ENCODE measurements around the gene KLHDC10.
"Not testable (repeated sequence)": the region's sequence is repeated elsewhere in the genome, so short reads cannot be mapped to it uniquely, and the experiment has no call there.

KLHDC10 gene

DNA sequence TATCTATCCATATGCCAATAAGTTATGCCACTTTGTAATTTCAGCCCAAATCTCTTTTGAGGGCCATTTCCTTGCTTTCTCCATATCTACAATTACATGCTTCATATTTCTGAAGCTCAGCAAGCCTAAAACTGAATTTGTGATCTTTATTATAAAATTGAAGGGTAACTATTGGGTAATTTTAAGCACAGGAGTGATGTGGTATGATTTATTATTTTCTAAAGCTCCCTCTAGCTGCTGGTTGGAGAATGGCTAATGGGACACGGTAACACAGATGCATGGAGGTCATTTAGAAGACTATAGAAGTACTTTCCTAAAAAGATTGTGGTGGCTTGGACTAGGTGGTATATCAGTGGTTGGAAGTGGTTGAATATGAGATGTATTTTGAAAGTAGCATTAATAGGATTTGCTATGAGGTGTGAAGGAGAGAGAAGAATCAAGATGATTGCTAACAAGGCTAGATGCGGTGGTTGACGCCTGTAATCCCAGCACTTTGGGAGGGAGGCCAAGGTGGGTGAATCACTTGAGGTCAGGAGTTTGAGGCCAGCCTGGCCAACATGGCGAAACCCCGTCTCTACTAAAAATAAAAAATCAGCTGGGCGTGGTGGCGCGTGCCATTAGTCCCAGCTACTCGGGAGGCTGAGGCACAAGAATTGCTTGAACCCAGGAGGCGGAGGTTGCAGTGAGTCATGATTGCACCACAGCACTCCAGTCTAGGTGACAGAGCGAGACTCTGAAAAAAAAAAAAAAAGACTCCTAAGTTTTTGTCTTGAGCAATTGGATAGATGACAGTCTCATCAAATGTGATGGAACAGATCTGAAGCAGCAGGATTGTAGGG is 13.9 kb downstream of the KLHDC10 start:
- no peak overlapping the region for H3K27ac ChIP-seq (ENCODE audit: low read depth, low read length)
- H3K36me3 ChIP-seq (ENCODE audit: control insufficient read depth, insufficient read depth, low read length): no peaks in the 10 kb centered on the region
- no peaks in the 10 kb centered on the region for H3K27me3 ChIP-seq (ENCODE audit: control insufficient read depth, insufficient read depth, low read length)
- H3K9ac ChIP-seq (ENCODE audit: low read depth, low read length): no peak overlapping the region
- H3K4me3 ChIP-seq (ENCODE audit: low read depth, low read length): no peak overlapping the region
- H3K9me3 ChIP-seq (ENCODE audit: control insufficient read depth, insufficient read depth, low read length): no peaks in the 10 kb centered on the region
- H3K4me1 ChIP-seq (ENCODE audit: control insufficient read depth, insufficient read depth, low read length): no peaks in the 10 kb centered on the region; the same call in 1 of the 2 replicates

DNA sequence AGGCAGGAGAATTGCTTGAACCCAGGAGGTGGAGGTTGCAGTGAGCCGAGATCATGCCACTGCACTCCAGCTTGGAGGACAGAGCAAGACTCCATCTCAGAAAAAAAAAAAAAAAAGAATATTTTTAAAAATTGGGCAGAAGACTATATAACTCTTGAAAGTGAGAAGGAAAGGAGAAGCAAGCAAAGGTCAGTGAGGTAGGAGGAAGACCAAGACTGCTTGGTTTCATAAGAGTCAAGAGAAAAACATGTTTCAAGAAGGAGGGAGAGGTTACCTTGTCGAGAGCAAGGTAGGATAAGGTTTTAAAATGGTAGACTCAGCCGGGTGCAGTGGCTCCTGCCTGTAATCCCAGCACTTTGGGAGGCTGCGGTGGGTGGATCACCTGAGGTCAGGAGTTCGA is 14.9 kb downstream of the KLHDC10 start:
- not testable (repeated sequence) for H3K36me3 ChIP-seq (ENCODE audit: control insufficient read depth, insufficient read depth, low read length); H3K9me3 ChIP-seq (ENCODE audit: control insufficient read depth, insufficient read depth, low read length); H3K9ac ChIP-seq (ENCODE audit: low read depth, low read length); H3K27ac ChIP-seq (ENCODE audit: low read depth, low read length); H3K27me3 ChIP-seq (ENCODE audit: control insufficient read depth, insufficient read depth, low read length); H3K4me1 ChIP-seq (ENCODE audit: control insufficient read depth, insufficient read depth, low read length); H3K4me3 ChIP-seq (ENCODE audit: low read depth, low read length)

DNA sequence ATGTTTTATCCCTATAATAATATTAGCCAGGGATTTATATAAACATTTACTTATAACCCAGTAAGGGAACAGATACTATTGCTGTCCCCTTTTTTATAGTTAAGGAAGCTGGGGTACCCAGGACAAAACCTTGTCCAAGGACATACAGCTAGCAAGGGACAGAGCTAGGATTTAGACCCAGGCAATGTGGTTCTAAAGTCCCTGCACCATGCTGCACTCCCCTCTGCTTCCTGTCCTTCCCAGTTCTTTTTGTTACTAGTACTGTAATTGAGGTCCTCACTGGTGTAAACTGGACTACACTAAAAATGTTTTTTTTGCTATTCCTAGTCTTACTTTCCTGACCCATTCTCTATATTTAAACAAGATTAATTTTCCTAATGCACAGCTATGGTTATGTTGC is 16.6 kb downstream of the KLHDC10 start:
- no peaks in the 10 kb centered on the region for H3K9me3 ChIP-seq (ENCODE audit: control insufficient read depth, insufficient read depth, low read length)
- no peaks in the 10 kb centered on the region for H3K27me3 ChIP-seq (ENCODE audit: control insufficient read depth, insufficient read depth, low read length)
- no peak overlapping the region for H3K27ac ChIP-seq (ENCODE audit: low read depth, low read length)
- no peaks in the 10 kb centered on the region; the same call in 1 of the 2 replicates for H3K4me1 ChIP-seq (ENCODE audit: control insufficient read depth, insufficient read depth, low read length)
- no peak overlapping the region for H3K9ac ChIP-seq (ENCODE audit: low read depth, low read length)
- H3K4me3 ChIP-seq (ENCODE audit: low read depth, low read length): no peak overlapping the region
- no peaks in the 10 kb centered on the region for H3K36me3 ChIP-seq (ENCODE audit: control insufficient read depth, insufficient read depth, low read length)

DNA sequence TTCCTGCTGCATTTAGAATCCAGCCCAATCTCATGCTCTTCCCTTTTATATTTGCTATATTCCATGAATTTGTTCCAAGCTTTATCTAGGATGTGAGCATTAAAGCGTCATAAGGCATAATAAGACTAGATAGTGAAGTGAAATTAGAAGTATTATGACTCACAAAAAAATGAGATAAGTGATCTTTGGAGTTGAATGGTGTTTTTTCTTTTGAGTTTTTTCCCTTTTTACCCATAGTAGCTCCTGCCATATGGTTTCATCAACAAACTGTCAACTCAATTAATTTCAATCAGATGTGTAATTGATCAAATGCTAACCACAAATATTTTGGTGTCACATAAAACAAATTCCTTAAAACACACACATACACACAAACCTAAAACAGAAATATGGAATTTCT is 17.0 kb downstream of the KLHDC10 start:
- no peaks in the 10 kb centered on the region for H3K9me3 ChIP-seq (ENCODE audit: control insufficient read depth, insufficient read depth, low read length)
- no peak overlapping the region for H3K9ac ChIP-seq (ENCODE audit: low read depth, low read length)
- H3K4me3 ChIP-seq (ENCODE audit: low read depth, low read length): no peak overlapping the region
- H3K27ac ChIP-seq (ENCODE audit: low read depth, low read length): no peak overlapping the region
- H3K4me1 ChIP-seq (ENCODE audit: control insufficient read depth, insufficient read depth, low read length): no peaks in the 10 kb centered on the region; the same call in 1 of the 2 replicates
- H3K36me3 ChIP-seq (ENCODE audit: control insufficient read depth, insufficient read depth, low read length): no peaks in the 10 kb centered on the region
- H3K27me3 ChIP-seq (ENCODE audit: control insufficient read depth, insufficient read depth, low read length): no peaks in the 10 kb centered on the region

DNA sequence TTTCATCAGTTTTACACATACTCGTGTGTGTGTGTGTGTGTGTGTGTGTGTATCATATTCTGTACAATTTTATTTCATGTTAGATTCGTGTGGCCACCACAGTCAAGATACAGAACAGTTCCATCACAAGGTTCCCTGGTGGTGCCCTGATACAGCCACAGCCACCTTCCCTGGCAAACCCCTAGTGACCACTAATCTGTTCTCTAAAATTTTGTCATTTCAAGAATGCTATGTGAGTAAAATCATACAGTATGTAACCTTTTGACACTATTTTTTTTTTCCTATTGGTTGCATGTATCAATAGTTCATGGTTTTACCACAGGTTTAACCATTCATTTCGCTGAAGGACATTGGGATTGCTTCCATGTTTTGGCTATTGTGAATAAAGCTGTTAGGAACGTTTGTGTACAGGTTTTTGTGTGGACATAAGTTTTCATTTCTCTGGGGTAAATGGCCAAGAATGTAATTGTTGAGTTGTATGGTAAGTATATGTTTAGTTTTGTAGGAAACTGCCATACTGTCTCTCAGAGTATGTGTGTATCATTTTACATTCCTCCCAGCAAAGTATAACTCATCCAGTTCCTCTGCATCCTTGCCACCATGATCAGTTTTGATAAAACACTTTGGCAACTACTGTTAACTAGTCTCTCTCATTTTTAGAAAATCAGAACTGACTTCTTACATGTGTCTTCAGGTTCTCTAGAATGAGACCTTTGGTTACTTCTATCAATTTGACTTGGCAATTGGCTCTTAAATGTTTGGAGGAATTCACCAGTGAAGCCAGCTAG is 20.6 kb downstream of the KLHDC10 start:
- H3K27me3 ChIP-seq (ENCODE audit: control insufficient read depth, insufficient read depth, low read length): no peaks in the 10 kb centered on the region
- H3K4me3 ChIP-seq (ENCODE audit: low read depth, low read length): no peak overlapping the region
- no peak overlapping the region for H3K9ac ChIP-seq (ENCODE audit: low read depth, low read length)
- H3K27ac ChIP-seq (ENCODE audit: low read depth, low read length): no peak overlapping the region
- H3K9me3 ChIP-seq (ENCODE audit: control insufficient read depth, insufficient read depth, low read length): no peaks in the 10 kb centered on the region
- H3K36me3 ChIP-seq (ENCODE audit: control insufficient read depth, insufficient read depth, low read length): no peaks in the 10 kb centered on the region
- H3K4me1 ChIP-seq (ENCODE audit: control insufficient read depth, insufficient read depth, low read length): no peaks in the 10 kb centered on the region

DNA sequence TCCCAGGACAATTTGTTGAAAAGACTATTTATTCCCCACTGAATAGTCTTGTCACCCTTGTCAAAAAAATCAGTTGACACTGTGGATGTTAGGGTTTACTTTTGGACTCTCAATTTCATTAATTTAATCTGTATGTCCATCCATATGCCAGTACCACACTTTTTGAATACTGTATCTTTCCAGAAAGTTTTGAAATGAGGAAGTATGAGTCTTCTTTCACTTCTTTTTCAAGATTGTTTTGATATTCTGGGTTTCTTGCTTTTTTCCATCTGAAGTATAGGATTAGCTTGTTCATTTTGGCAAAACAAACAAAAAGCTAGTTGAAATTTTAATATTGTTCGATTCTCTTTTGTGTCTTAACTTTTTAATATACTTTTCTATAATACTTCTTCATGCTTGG is 21.7 kb downstream of the KLHDC10 start:
- Histone ChIP-seq H3K4me3 (ENCODE audit: low read depth, low read length) (no peak overlapping the region), H3K9ac (ENCODE audit: low read depth, low read length) (no peak overlapping the region), H3K27ac (ENCODE audit: low read depth, low read length) (no peak overlapping the region), H3K36me3 (ENCODE audit: control insufficient read depth, insufficient read depth, low read length) (no peaks in the 10 kb centered on the region), H3K9me3 (ENCODE audit: control insufficient read depth, insufficient read depth, low read length) (no peaks in the 10 kb centered on the region), H3K4me1 (ENCODE audit: control insufficient read depth, insufficient read depth, low read length) (no peaks in the 10 kb centered on the region), H3K27me3 (ENCODE audit: control insufficient read depth, insufficient read depth, low read length) (no peaks in the 10 kb centered on the region)

DNA sequence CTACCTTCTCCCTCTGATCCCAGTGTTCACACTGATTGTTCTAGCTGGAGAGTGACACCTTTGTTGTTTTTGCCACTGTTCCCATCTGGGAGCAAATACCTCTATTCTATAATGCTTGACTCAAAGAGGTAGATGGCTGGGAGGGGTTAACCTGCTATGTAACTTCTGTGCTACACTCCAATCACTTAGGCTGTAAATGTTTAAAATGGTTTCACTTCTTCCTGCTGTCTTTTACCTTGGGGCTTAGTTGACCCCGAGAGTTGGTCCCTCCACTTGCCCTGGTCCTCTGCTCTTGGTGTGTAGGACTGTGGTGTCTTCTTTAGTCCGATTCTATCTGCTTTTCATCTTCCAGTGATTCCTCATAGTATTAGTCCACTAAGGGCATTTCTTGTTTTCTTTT is 22.3 kb downstream of the KLHDC10 start:
- H3K27me3 ChIP-seq (ENCODE audit: control insufficient read depth, insufficient read depth, low read length): no peaks in the 10 kb centered on the region
- H3K4me3 ChIP-seq (ENCODE audit: low read depth, low read length): no peak overlapping the region
- no peak overlapping the region for H3K9ac ChIP-seq (ENCODE audit: low read depth, low read length)
- no peaks in the 10 kb centered on the region for H3K9me3 ChIP-seq (ENCODE audit: control insufficient read depth, insufficient read depth, low read length)
- no peaks in the 10 kb centered on the region for H3K36me3 ChIP-seq (ENCODE audit: control insufficient read depth, insufficient read depth, low read length)
- H3K4me1 ChIP-seq (ENCODE audit: control insufficient read depth, insufficient read depth, low read length): no peaks in the 10 kb centered on the region
- no peak overlapping the region for H3K27ac ChIP-seq (ENCODE audit: low read depth, low read length)

DNA sequence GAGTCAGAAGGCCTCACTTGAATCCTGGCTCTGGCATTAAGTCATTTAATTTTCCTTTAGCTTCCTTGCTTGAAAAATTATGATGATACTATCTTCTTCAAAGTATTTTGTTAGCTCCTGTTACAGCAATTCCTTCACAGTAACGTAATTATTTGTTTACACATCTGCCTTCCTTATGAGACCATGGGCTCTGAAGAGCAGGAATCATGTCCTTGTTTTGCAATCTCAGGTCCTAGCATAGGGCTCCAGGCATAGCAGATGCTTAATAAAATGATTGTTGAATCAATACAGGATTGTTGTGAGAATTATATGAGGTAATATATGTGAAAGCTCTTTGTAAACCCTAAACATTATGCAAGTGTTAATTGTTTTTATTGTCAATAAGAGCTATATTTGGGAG is 25.5 kb downstream of the KLHDC10 start:
- Histone ChIP-seq H3K36me3 (ENCODE audit: control insufficient read depth, insufficient read depth, low read length) (no peaks in the 10 kb centered on the region), H3K4me1 (ENCODE audit: control insufficient read depth, insufficient read depth, low read length) (no peaks in the 10 kb centered on the region), H3K4me3 (ENCODE audit: low read depth, low read length) (no peak overlapping the region), H3K9me3 (ENCODE audit: control insufficient read depth, insufficient read depth, low read length) (no peaks in the 10 kb centered on the region), H3K27ac (ENCODE audit: low read depth, low read length) (no peak overlapping the region), H3K27me3 (ENCODE audit: control insufficient read depth, insufficient read depth, low read length) (no peaks in the 10 kb centered on the region), H3K9ac (ENCODE audit: low read depth, low read length) (no peak overlapping the region)

DNA sequence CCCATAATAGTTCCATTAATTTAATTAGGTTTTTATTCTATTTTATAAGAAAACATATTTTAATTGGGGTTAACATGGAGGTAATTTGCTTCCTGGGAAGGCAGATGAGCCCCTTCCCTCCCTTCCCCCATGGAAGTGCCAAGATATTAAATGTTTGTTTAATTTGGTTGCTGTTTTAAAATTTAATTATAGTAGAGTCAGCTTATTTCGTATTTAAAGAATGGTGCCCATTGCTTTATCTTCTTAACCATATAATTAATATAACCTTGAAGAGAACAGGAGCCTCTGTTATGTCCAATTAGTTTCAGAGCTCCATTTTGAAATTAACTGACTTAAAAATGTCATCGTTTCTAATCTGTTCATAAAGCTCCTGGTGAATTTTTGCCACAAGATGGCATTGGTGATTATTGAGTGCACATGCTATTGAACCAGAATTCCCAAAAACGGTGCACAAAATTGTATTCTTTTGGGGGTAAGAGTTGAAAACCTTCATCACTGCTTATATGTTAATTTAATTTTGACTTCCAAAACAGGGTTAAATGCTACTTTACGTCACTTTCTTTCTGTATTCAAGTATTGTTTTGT is 26.0 kb downstream of the KLHDC10 start:
- Histone ChIP-seq H3K36me3 (ENCODE audit: control insufficient read depth, insufficient read depth, low read length) (no peaks in the 10 kb centered on the region), H3K27me3 (ENCODE audit: control insufficient read depth, insufficient read depth, low read length) (no peaks in the 10 kb centered on the region), H3K4me1 (ENCODE audit: control insufficient read depth, insufficient read depth, low read length) (no peaks in the 10 kb centered on the region), H3K27ac (ENCODE audit: low read depth, low read length) (no peak overlapping the region), H3K4me3 (ENCODE audit: low read depth, low read length) (no peak overlapping the region), H3K9ac (ENCODE audit: low read depth, low read length) (no peak overlapping the region), H3K9me3 (ENCODE audit: control insufficient read depth, insufficient read depth, low read length) (no peaks in the 10 kb centered on the region)

DNA sequence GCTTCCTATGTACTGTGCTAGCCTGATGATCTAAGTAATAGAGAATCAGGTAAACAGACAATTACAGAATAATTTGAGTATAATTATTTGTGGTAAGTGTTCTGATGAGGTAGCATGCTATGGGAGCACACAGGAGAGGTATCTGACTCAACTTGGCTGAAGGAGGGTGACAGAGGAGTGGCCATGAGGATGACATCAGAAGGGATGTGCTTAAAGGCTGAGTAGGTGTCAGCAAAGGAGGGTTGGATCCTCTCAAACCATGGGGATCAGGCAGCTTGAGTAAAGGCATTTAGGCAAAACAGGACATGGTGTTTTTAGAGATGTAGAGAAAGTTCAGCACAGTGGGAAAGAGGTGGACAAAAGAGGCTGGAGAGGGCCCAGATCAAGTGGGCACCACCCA is 29.0 kb downstream of the KLHDC10 start:
- Histone ChIP-seq H3K36me3 (ENCODE audit: control insufficient read depth, insufficient read depth, low read length) (no peaks in the 10 kb centered on the region), H3K9me3 (ENCODE audit: control insufficient read depth, insufficient read depth, low read length) (no peaks in the 10 kb centered on the region), H3K4me3 (ENCODE audit: low read depth, low read length) (no peak overlapping the region), H3K27ac (ENCODE audit: low read depth, low read length) (no peak overlapping the region), H3K27me3 (ENCODE audit: control insufficient read depth, insufficient read depth, low read length) (no peaks in the 10 kb centered on the region), H3K4me1 (ENCODE audit: control insufficient read depth, insufficient read depth, low read length) (no peaks in the 10 kb centered on the region), H3K9ac (ENCODE audit: low read depth, low read length) (no peak overlapping the region)

DNA sequence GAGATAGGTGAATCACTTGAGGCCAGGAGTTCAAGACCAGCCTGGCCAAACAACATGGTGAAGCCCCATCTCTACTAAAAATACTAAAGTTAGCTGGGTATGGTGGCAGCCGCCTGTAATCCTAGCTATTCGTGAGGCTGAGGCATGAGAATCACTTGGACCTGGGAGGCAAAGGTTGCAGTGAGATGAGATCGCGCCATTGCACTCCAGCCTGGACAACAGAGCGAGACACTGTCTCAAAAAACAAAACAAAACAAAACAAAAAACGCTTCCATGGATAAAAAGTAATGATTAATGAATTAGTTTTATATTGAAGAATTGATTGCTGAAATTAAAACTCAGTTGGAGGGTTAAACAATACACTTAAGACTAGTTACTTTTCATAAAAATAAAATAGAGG is 32.3 kb downstream of the KLHDC10 start:
- Histone ChIP-seq H3K4me1 (ENCODE audit: control insufficient read depth, insufficient read depth, low read length) (no peaks in the 10 kb centered on the region), H3K9ac (ENCODE audit: low read depth, low read length) (no peak overlapping the region), H3K9me3 (ENCODE audit: control insufficient read depth, insufficient read depth, low read length) (no peaks in the 10 kb centered on the region), H3K27me3 (ENCODE audit: control insufficient read depth, insufficient read depth, low read length) (no peaks in the 10 kb centered on the region), H3K4me3 (ENCODE audit: low read depth, low read length) (no peak overlapping the region), H3K27ac (ENCODE audit: low read depth, low read length) (no peak overlapping the region), H3K36me3 (ENCODE audit: control insufficient read depth, insufficient read depth, low read length) (no peaks in the 10 kb centered on the region)
